H1 (cell line): ENCODE data around the gene CLTCL1. TPM values are rescaled to one million over a fixed set of nuclear protein-coding genes. Genes with fewer than 3 reads are reported as not detected.

ENCODE experiments used
- CEBPB ChIP-seq: IDR thresholded peaks from 2 replicates; pipeline ENCODE4 v1.6.1; 2012; ENCODE audit warnings: low read depth, low read length
- JUN ChIP-seq: IDR thresholded peaks from 2 replicates; pipeline ENCODE4 v1.6.1; 2011; ENCODE audit warnings: low read depth, mild to moderate bottlenecking, improper control_type of control experiment, low read length
- KDM5A ChIP-seq: fragments of 200-600 bp; IDR thresholded peaks from 2 replicates; pipeline ENCODE4 v1.7.1; 2012; ENCODE audit warnings: mild to moderate bottlenecking, low read length, inconsistent platforms, mixed read lengths
- polyA plus RNA-seq, 7 experiments: library from polyadenylated mRNA; depleted of rRNA in 3 of 7; stranded (reverse) in 5 of 7; unstranded in 2 of 7; fragments of >200 nt in 5 of 7; fragments of 200-250 nt in 2 of 7; gene quantifications; 1 replicate in 5 of 7; 2 replicates in 1 of 7; 4 replicates in 1 of 7; pipeline versions ENCODE4 v1.2.1 to v1.2.3, GENCODE V29; 2011 to 2013; ENCODE audit warnings: missing spikeins in 2 of 7, mixed read lengths in 2 of 7
- total RNA-seq: library from RNA; stranded (reverse); fragmentation: NEBNext Ultra II Directional; extraction: Animal tissue kit (Norgen Biotek cat#: 25700); gene quantifications from 2 replicates; pipeline ENCODE4 v1.2.1, GENCODE V29; 2021

CLTCL1 gene
- total and polyA plus RNA-seq, 2 of the 8 experiments (the other 6 are each of a cell fraction or from before 2014, with no cell fraction given), result 12.4 to 17.0 TPM

DNA sequence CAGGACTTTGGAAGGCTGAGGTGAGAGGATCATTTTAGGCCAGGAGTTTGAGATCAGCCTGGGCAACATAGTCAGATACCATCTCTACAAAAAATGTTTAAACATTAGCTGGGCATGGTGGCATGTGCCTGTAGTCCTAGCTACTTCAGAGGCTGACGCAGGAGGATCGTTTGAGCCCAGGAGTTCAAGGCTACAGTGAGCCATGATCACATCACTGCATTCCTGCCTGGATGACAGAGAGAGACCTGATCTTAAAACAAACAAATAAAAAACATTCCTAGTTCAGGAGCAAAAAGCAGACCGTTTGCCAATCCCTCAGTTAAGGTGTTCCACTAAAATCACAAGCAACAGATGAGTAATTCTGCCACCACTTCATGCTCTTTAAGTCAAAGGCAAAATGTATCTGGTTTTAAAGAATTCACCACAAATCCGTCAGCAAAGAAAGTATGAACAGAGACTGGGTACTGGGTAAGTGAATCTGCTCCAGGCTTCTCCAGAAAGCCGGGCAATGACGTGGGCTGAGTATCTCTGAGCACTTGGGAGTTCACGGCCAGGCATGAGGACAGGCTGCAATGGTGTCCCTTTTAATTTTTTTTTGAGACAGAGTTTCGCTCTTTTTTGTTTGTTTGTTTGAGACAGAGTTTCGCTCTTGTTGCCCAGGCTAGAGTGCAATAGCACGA, 19.5 kb downstream of the CLTCL1 start (continued):
- TF ChIP-seq JUN, result no peak
- no peak for TF ChIP-seq KDM5A
- TF ChIP-seq CEBPB, result no peak
- TF ChIP-seq, all 59 proteins: peak for 0
